IMR-90 (cell line): ENCODE data around the gene PLEKHG7.

ENCODE experiments used
- CEBPB ChIP-seq: IDR thresholded peaks from 2 replicates; pipeline ENCODE4 v1.6.1; 2012; ENCODE audit warnings: low read depth, low read length, improper control_type of control experiment
- CHD1 ChIP-seq: IDR thresholded peaks from 2 replicates; pipeline ENCODE4 v1.6.1; 2012; ENCODE audit warnings: low read depth, low read length, improper control_type of control experiment
- MAZ ChIP-seq: IDR thresholded peaks from 2 replicates; pipeline ENCODE4 v1.6.1; 2012; ENCODE audit warnings: low read depth, mild to moderate bottlenecking, low read length, improper control_type of control experiment, moderate library complexity, borderline replicate concordance
- MXI1 ChIP-seq: IDR thresholded peaks from 2 replicates; pipeline ENCODE4 v1.6.1; 2012; ENCODE audit warnings: low read depth, mild to moderate bottlenecking, low read length, moderate library complexity, borderline replicate concordance
- POLR2A ChIP-seq: IDR thresholded peaks from 2 replicates; pipeline ENCODE4 v1.6.1; 2012; ENCODE audit warnings: mild to moderate bottlenecking, low read depth, low read length
- RAD21 ChIP-seq: IDR thresholded peaks from 2 replicates; pipeline ENCODE4 v1.6.1; 2012; ENCODE audit warnings: low read length, improper control_type of control experiment
- RFX5 ChIP-seq: IDR thresholded peaks from 2 replicates; pipeline ENCODE4 v1.8.0; 2012; ENCODE audit warnings: low read depth, mild to moderate bottlenecking, low read length, moderate library complexity
- SMC3 ChIP-seq: fragments of 150-350 bp; IDR thresholded peaks from 2 replicates; pipeline ENCODE4 v1.6.1; 2016; ENCODE audit warnings: low read depth, mild to moderate bottlenecking, antibody characterized with exemption, low read length, moderate library complexity
- TF ChIP-seq, protein P1 (sequence below): conservative IDR thresholded peaks from 2 replicates; pipeline ENCODE4 v1.5.1; 2012; ENCODE audit warnings: mild to moderate bottlenecking, low read depth, low read length, improper control_type of control experiment
- TF ChIP-seq, protein P2 (sequence below): fragments of 150-350 bp; IDR thresholded peaks from 2 replicates; pipeline ENCODE4 v1.6.1; 2017; ENCODE audit warnings: mild to moderate bottlenecking, antibody characterized with exemption, low read length, low read depth

DNA sequence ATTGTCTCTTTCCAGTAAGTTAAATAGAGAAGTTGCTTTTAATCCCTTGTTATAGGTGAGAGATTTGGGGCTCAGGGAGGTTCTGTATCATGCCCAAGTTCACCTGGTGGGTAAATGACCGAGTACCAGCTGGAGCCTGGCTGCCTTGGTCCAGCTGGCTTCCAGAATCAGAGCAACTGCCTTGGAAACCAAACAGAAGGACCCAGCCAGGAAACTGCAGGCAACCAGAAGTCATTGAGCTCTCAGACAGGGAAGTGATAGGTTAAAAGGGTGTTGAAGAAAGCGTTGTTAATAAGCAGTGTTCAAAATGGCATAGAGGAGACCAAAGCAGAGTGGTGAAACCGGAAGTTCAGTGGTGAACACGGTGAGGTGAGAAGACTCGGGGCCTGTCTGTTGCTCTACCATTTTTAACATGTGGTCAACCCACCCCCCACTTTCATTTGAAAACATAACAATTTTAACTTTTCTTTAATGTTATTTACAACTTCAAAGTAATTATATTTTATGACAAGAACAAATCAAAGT is 54.9 kb downstream of the PLEKHG7 start:
- TF ChIP-seq, protein P1, sequence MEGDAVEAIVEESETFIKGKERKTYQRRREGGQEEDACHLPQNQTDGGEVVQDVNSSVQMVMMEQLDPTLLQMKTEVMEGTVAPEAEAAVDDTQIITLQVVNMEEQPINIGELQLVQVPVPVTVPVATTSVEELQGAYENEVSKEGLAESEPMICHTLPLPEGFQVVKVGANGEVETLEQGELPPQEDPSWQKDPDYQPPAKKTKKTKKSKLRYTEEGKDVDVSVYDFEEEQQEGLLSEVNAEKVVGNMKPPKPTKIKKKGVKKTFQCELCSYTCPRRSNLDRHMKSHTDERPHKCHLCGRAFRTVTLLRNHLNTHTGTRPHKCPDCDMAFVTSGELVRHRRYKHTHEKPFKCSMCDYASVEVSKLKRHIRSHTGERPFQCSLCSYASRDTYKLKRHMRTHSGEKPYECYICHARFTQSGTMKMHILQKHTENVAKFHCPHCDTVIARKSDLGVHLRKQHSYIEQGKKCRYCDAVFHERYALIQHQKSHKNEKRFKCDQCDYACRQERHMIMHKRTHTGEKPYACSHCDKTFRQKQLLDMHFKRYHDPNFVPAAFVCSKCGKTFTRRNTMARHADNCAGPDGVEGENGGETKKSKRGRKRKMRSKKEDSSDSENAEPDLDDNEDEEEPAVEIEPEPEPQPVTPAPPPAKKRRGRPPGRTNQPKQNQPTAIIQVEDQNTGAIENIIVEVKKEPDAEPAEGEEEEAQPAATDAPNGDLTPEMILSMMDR: no peak
- TF ChIP-seq MAZ (no peak), CHD1 (no peak), RAD21 (no peak), RFX5 (no peak), MXI1 (no peak), CEBPB (no peak), SMC3 (no peak), POLR2A (no peak)
- TF ChIP-seq, protein P2, sequence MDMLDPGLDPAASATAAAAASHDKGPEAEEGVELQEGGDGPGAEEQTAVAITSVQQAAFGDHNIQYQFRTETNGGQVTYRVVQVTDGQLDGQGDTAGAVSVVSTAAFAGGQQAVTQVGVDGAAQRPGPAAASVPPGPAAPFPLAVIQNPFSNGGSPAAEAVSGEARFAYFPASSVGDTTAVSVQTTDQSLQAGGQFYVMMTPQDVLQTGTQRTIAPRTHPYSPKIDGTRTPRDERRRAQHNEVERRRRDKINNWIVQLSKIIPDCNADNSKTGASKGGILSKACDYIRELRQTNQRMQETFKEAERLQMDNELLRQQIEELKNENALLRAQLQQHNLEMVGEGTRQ: no peak
